Mucosa of descending colon (tissue), 3 donors: ENCODE results near the gene SRSF11. TPM values are rescaled to one million over a fixed set of nuclear protein-coding genes. Genes with fewer than 3 reads are reported as not detected.

Experiments used
- ATAC-seq: fragments of 200-7000 bp; cut with Tn5 transposase; one replicate; pipeline ENCODE4 v1.9.1; 2020; ENCODE audit warnings: mild to moderate bottlenecking, moderate library complexity
- DNase-seq, 3 donors: peaks; one replicate each; pipeline ENCODE4 v3.0.0-alpha.2; 2020
- H3K36me3 ChIP-seq: fragments of 200-600 bp; one replicate; pipeline ENCODE4 v1.8.0; 2021; ENCODE audit warnings: low read depth, mild to moderate bottlenecking
- H3K4me1 ChIP-seq: fragments of 200-600 bp; one replicate; pipeline ENCODE4 v1.8.0; 2021; ENCODE audit warnings: low read depth, mild to moderate bottlenecking
- H3K4me3 ChIP-seq: fragments of 200-600 bp; one replicate; pipeline ENCODE4 v1.8.0; 2021; ENCODE audit warnings: mild to moderate bottlenecking
- H3K9me3 ChIP-seq: fragments of 200-600 bp; one replicate; pipeline ENCODE4 v1.8.0; 2021; ENCODE audit warnings: mild to moderate bottlenecking
- intact Hi-C, 2 donors: fragments of 100-400 bp; cut with DNase I in 1 of 2; cut with micrococcal nuclease in 1 of 2; formaldehyde crosslinking; loops; one replicate each; pipeline versions ENCODE4 v1.11.0 to v1.11.1; 2022; cut with DNase I, micrococcal nuclease
- total RNA-seq, 3 donors: library from RNA; stranded (reverse); fragmentation: NEBNext Ultra II Directional in 2 of 3; extraction: Animal tissue kit (Norgen Biotek cat#: 25700) in 2 of 3; gene quantifications; one replicate each; pipeline versions ENCODE4 v1.2.1 to v1.2.4, GENCODE V29; 2021 to 2023
- TF ChIP-seq, protein P1 (sequence below): fragments of 200-600 bp; IDR thresholded peaks from one replicate; pipeline ENCODE4 v1.8.0; 2022; ENCODE audit warnings: antibody characterized with exemption, mild to moderate bottlenecking
- donor health status: DM: no; HTN: no; CAD: no; lungs with moderate emphysema.
- donor health status: DM: no; HTN: no; CAD: no.
- donor health status: DM: no; HTN: yes; CAD: no.

SRSF11 gene
- total RNA-seq, 3 donors from 2014 or later = 113 to 147 (median 126) TPM

DNA sequence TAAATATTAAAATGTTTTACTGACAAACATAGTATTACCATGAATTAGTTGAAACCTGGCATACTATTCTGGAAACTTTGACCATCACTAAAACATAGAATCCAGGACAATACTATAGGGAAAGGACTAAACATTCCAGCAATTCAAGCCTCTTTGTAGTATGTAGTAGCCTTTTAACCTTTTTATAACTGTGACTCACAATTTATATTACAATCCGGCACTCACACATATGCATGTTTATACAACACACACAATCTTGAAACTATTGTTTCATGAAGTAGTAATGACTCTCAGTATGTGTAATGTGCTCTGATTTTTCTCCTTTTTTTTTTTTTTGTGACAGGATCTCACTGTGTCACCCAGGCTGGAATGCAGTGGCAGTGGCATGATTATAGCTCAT, 69.0 kb downstream of the SRSF11 start:
- Histone ChIP-seq H3K36me3 (no peaks in the 10 kb centered on the region), H3K4me1 (no peaks in the 10 kb centered on the region), H3K9me3 (no peaks in the 10 kb centered on the region), H3K4me3 (no peak overlapping the region)
- intact Hi-C loops = no loop called here
- peak; percentile 99 for ATAC-seq
- TF ChIP-seq, protein P1, sequence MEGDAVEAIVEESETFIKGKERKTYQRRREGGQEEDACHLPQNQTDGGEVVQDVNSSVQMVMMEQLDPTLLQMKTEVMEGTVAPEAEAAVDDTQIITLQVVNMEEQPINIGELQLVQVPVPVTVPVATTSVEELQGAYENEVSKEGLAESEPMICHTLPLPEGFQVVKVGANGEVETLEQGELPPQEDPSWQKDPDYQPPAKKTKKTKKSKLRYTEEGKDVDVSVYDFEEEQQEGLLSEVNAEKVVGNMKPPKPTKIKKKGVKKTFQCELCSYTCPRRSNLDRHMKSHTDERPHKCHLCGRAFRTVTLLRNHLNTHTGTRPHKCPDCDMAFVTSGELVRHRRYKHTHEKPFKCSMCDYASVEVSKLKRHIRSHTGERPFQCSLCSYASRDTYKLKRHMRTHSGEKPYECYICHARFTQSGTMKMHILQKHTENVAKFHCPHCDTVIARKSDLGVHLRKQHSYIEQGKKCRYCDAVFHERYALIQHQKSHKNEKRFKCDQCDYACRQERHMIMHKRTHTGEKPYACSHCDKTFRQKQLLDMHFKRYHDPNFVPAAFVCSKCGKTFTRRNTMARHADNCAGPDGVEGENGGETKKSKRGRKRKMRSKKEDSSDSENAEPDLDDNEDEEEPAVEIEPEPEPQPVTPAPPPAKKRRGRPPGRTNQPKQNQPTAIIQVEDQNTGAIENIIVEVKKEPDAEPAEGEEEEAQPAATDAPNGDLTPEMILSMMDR = no peak
- DNase-seq = no peak

DNA sequence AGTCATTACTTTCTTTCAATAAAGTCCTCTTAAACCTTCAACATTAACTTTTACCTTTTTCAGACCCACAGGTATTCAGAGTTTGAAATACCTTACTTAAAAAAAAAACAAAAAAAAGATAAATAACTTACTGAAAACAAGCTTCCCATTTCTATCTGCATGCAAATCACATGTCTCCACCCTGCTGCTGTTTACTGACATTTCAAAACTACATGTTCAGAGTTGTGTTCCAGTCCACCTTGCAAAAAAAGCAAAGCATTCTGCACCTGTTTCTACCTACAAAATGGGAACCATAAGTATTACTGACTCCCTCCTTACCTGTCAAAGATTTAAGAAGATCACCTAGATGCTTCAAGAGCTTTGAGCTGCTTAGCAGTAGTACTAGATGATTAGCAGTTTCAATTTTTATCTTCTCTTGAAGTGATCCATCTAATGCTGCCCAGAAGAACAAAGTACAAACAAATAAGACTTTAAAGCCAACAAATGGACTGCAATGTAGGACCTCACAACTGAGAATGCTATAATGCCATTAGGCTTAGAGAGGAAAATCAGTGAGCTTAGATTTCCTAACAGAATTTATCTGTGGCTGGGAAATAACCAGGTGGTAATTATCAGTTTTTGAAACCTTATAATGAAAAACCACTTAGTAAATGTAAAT, 72.1 kb downstream of the SRSF11 start:
- H3K4me1 ChIP-seq = no peaks in the 10 kb centered on the region
- intact Hi-C loops = no loop called here
- DNase-seq (no peak), ATAC-seq (no peak)
- H3K36me3 ChIP-seq = no peaks in the 10 kb centered on the region
- H3K9me3 ChIP-seq = no peaks in the 10 kb centered on the region
- no peak overlapping the region for H3K4me3 ChIP-seq
- TF ChIP-seq, protein P1 = no peak

DNA sequence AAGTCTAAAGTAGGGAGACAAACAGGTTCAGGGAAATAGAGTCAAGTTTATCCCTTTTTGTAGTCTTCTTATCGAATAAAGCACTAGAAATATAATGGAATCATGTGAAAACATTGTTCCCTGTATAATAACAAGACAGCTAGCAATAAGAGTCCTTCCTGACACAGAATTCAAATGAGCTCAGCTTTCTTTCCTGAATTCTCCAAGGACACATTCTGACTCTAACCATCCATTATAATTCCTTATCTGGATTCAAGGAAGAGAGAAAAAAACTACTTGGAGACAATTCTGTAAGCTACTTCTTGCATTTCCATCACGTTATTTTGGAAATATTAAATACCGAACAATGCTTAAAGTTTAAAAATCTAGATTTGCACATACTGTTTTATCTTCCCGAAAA, 74.6 kb downstream of the SRSF11 start:
- H3K4me3 ChIP-seq = no peak overlapping the region
- DNase-seq (no peak), ATAC-seq (no peak)
- TF ChIP-seq, protein P1 = no peak
- no peaks in the 10 kb centered on the region for H3K9me3 ChIP-seq
- no peaks in the 10 kb centered on the region for H3K36me3 ChIP-seq
- intact Hi-C loops = no loop called here
- no peaks in the 10 kb centered on the region for H3K4me1 ChIP-seq

DNA sequence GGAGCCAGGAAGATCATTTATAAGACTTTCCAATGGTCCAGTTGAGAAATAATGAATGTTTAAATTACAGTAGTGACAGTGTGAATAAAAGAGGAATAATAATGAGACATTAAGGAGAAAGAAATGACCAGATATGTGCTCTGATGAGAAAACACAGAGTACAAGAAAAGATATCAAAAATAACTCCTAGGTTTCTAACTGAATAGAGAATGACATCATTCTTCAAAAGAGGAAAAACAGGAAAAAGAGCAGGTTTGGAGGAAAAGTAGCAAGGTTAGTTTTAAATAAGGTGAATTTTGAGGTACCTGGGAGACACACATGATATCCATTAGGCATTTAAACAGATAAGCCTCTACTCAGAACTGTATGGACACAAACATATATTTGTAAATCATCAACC, 78.3 kb downstream of the SRSF11 start:
- Histone ChIP-seq H3K9me3 (no peaks in the 10 kb centered on the region), H3K4me3 (no peak overlapping the region), H3K4me1 (no peaks in the 10 kb centered on the region), H3K36me3 (no peaks in the 10 kb centered on the region)
- intact Hi-C loops = no loop called here
- DNase-seq (no peak), ATAC-seq (no peak)
- TF ChIP-seq, protein P1 = no peak

Other genes starting within 250 kb of the SRSF11 start
- gene LRRC40, start 15.8 kb upstream of the SRSF11 start, total RNA-seq = 10 to 100 TPM in 2 of 3 donors, 1 to 10 TPM in 1; 9.0 to 13.4 (median 10.4) TPM
- gene ANKRD13C, start 133.3 kb downstream of the SRSF11 start, total RNA-seq = 10 to 100 TPM; 20.8 to 24.8 (median 23.4) TPM
- gene CTH, start 189.9 kb downstream of the SRSF11 start, total RNA-seq = 10 to 100 TPM in 1 of 3 donors, 1 to 10 TPM in 2; 5.4 to 13.8 (median 7.2) TPM